ENCODE data around the gene OSTF1.

Gene OSTF1

DNA sequence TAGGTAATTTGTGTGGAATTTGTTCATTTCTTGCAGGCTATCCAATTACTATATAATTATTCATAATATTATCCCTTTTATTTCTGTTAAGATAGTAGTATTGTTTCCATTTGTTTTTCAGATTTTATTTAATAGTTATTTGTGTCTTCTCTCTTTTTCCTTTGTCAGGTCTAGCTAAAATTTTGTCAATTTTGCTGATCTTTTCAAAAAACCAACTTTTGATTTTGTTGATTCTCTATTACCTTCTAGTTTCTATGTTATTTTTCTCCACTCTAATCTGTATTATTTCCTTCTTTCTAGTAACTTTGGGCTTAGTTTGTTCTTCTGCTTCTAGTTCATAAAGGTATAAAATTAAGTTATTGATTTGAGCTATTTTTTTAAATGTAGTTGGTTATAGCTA is 76.3 kb downstream of the OSTF1 start:
- DNase-seq (ENCODE audit: low read depth in 1 of 2, low spot score in 1 of 2) = no peak
- no peak for TF ChIP-seq JUND (IDR thresholded peaks at IDR 0.05; ENCODE audit: low read depth)
- in situ Hi-C loops (cut with HindIII; ENCODE audit: low pct_unique_long_range_greater_than_20kb, low sequenced_read_pairs) = no loop called here

DNA sequence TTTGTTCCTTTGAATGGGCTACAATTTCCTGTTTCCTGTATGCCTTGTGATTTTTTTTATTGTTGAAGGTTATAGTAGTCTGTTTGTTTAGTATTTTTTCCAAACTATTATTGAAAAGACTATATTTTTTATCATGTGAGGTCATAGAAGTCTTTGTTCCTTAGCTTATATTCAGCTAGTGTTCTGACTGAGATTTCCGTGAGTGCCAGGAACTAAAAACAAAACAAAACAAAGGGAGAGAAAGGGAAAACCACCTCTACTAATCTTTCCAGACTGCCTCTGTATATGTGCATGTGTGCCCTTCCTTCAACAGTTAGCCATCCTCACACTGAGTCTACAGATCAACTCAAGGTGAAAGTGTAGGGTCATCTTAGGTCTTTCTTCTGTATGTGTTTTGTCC is 79.0 kb downstream of the OSTF1 start:
- no peak for TF ChIP-seq JUND (IDR thresholded peaks at IDR 0.05; ENCODE audit: low read depth)
- in situ Hi-C loops (cut with HindIII; ENCODE audit: low pct_unique_long_range_greater_than_20kb, low sequenced_read_pairs) = no loop called here
- DNase-seq (ENCODE audit: low read depth in 1 of 2, low spot score in 1 of 2) = no peak

DNA sequence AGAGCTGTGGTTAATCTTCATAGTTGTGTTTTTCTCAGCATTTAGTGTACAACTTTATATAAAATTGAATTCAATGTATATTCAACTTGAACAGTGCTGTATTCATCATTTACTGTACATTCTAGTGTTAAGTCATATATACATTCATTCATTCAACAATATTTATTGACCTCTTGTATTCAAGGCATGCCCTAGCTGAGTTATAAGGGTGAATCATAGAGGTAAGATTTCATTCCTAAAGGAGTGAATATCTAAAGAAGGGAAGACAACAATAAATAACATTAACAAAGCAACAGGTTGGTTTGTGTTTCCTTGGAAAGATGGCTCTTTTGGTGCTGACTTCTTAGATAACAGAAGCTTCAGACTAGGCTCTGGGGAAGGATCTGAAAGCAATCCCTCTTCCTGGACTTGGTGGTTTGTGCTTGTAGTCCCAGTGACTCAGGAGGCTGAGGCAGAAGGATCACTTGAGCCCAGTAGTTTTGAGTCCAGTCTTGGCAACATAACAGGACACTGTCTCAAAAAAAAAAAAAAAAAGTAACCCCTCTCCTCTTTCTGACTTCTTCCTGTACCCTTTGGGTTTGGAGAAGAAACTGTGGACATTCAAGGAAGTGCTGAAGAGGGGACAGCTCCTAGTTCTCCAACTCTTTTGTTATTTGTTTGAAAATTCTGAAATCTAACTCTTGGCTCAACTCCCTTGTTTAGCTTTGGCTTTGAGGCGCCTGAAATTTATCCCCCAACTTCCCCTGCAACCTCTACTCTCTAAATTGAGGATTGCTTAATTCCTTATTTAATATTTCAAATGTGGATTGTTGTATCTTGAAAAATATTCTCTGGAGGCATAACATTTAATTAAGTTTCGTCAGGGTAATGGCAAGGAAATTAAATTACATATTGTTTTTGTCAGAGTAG is 80.2 kb downstream of the OSTF1 start:
- no peak for TF ChIP-seq JUND (IDR thresholded peaks at IDR 0.05; ENCODE audit: low read depth)
- DNase-seq (ENCODE audit: low read depth in 1 of 2, low spot score in 1 of 2) = no peak
- in situ Hi-C loops (cut with HindIII; ENCODE audit: low pct_unique_long_range_greater_than_20kb, low sequenced_read_pairs) = no loop called here

DNA sequence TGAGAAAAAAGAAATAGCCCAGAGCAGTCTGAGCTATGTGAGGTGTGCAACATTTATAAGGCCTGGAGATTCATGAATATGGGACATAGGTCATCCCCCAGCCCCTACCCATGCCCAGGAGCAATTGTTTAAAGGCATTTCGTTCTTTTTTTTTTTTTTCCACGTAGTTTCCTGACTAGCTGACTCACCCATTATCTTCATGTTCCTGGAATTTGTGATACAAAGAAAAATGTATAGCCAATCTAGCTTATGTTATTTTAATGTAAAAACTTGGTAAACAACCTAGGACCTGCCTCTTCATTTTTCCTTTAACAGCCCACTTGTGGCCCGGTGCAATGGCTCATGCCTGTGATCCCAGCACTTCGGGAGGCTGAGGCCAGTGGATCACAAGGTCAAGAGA is 81.3 kb downstream of the OSTF1 start:
- in situ Hi-C loops (cut with HindIII; ENCODE audit: low pct_unique_long_range_greater_than_20kb, low sequenced_read_pairs) = no loop called here
- no peak for TF ChIP-seq JUND (IDR thresholded peaks at IDR 0.05; ENCODE audit: low read depth)
- no peak for DNase-seq (ENCODE audit: low read depth in 1 of 2, low spot score in 1 of 2)

DNA sequence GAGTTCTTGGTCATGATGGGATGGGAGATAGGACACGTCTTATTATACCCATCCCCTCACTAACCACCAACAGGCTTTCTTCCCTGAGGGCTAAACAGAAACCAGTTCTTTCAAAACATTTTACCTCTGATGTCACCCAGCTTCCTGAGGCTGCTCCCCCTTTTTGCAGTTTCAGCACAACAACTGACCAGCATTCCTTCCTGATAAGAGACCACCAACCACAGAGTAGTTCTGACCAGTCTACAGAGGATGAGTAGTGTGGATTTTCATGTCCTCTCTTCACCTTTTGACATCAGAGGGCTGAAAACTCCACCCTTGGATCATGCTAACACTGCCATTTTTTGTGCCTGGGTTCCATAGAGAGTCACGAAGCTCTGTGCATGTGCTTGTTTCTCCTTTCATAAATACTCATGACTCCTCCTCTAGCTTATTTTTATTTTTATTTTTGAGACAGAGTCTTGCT is 82.6 kb downstream of the OSTF1 start:
- no peak for TF ChIP-seq JUND (IDR thresholded peaks at IDR 0.05; ENCODE audit: low read depth)
- peak in 1 of 2 experiments; percentile 22 for DNase-seq (ENCODE audit: low read depth in 1 of 2, low spot score in 1 of 2)
- in situ Hi-C loops (cut with HindIII; ENCODE audit: low pct_unique_long_range_greater_than_20kb, low sequenced_read_pairs) = no loop called here

DNA sequence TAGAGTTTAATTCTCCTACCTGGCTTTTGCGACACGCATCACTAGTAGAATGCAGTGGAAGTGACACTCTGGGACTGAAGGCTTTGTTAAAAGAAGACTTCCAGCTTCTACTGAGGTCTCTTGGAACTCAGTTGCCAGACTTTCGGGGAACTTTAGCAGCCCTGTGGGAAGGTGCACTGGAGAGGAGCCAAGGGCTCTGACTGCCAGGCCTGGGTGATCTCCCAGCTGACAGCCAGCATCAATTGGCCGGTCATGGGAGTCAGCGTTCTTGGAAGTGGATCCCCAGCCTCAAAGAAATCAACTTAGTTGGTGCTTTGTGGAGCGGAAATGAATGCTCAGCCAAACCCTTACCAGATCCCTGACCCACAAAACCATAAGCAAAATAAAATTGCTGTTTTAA is 87.1 kb downstream of the OSTF1 start:
- in situ Hi-C loops (cut with HindIII; ENCODE audit: low pct_unique_long_range_greater_than_20kb, low sequenced_read_pairs) = no loop called here
- no peak for DNase-seq (ENCODE audit: low read depth in 1 of 2, low spot score in 1 of 2)
- TF ChIP-seq JUND (IDR thresholded peaks at IDR 0.05; ENCODE audit: low read depth) = no peak

DNA sequence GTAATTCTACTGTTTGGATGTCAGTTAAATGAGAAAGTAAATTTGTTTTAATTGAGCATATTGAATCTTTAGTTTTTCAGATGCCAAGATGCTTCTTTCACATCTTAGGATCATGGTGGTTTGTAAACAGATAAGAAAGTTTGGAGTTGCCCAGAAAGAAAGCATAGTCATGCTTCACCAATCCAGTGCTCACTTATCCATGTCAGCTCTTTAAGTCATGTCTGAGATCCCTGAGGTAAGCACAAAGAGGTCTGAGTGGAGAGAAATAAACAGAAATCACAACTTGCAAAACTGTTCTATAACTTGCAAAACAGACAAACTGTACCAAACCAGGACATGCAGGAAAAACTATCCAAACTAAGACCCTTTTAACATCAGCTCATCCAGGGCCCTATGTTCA is 87.7 kb downstream of the OSTF1 start:
- no peak for DNase-seq (ENCODE audit: low read depth in 1 of 2, low spot score in 1 of 2)
- TF ChIP-seq JUND (IDR thresholded peaks at IDR 0.05; ENCODE audit: low read depth) = no peak
- in situ Hi-C loops (cut with HindIII; ENCODE audit: low pct_unique_long_range_greater_than_20kb, low sequenced_read_pairs) = no loop called here

DNA sequence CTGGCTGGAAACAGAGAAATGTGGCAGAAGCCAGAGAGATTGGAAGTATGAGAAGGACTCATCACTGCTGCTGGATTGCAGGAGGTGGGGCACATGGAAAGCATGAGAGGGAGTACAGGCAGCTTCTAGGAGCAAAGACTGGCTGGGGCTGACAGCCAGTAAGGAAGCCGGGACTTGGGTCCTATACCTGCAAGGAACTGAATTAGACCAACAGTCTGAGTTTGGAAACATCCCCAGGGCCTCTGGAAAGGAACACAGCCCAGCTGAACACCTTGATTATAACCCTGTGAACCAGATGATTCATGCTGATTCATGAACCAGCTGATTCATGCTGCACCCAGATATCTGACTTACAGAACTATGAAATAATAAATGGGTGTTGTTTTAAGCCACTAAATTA is 93.4 kb downstream of the OSTF1 start:
- in situ Hi-C loops (cut with HindIII; ENCODE audit: low pct_unique_long_range_greater_than_20kb, low sequenced_read_pairs) = no loop called here
- TF ChIP-seq JUND (IDR thresholded peaks at IDR 0.05; ENCODE audit: low read depth) = no peak
- DNase-seq (ENCODE audit: low read depth in 1 of 2, low spot score in 1 of 2) = no peak

DNA sequence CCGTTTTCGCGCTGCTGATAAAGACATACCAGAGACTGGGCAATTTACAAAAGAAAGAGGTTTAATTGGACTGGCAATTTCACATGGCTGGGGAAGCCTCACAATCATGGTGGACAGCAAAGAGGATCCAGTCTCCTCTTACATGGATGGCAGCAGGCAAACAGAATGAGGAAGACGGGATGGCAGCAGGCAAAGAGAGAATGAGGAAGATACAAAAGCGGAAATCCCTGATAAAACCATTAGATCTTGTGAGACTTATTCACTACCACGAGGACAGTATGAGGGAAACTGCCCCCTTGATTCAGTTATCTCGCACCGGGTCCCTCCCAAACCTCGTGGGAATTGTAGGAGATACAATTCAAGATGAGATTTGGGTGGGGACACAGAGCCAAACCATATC is 95.0 kb downstream of the OSTF1 start:
- in situ Hi-C loops (cut with HindIII; ENCODE audit: low pct_unique_long_range_greater_than_20kb, low sequenced_read_pairs) = no loop called here
- DNase-seq (ENCODE audit: low read depth in 1 of 2, low spot score in 1 of 2) = no peak
- TF ChIP-seq JUND (IDR thresholded peaks at IDR 0.05; ENCODE audit: low read depth) = no peak

DNA sequence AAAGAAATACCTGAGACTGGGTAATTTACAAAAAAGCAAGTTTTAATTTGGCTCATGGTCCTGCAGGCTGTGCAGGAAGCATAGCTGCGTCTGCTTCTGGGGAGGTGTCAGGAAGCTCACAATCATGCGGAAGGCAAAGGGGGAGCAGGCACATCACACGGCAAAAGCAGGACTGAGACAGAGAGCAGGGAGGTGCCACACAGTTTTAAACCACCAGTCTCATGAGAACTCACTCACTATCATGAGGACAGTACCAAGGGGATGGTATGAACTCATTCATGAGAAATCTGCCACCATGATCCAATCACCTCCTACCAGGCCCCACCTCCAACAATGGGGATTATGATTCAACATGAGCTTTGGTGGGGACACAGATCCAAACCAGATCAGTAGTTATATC is 96.2 kb downstream of the OSTF1 start:
- DNase-seq (ENCODE audit: low read depth in 1 of 2, low spot score in 1 of 2) = no peak
- no peak for TF ChIP-seq JUND (IDR thresholded peaks at IDR 0.05; ENCODE audit: low read depth)
- in situ Hi-C loops (cut with HindIII; ENCODE audit: low pct_unique_long_range_greater_than_20kb, low sequenced_read_pairs) = no loop called here

DNA sequence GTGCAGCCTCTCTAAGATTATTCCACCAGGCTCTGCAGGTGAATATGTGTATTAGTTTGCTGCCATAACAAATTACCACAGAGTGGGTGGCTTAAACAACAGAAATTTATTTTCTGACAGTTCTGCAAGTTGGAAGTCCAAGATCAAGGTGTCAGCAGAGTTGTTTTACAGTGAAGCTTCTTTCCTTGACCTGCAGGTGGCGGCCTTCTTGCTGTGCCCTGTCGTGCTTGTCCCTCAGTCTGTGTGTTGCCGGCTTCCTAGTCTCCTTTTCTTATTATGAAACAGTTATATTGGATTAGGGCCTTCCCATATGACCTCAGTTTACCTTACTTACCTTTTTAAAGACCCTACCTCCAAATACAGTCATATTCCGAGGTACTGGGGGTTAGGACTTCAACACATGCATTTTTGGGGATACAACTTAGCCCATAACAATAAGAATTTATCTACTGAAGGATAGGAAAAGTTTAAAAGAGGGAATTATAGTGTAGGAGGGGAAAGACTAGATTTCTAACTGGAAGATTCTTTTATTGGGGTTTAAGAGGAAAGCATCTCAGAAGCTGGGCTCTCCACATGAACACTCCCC is 97.4 kb downstream of the OSTF1 start:
- DNase-seq (ENCODE audit: low read depth in 1 of 2, low spot score in 1 of 2) = peak; percentile 20 to 78
- in situ Hi-C loops (cut with HindIII; ENCODE audit: low pct_unique_long_range_greater_than_20kb, low sequenced_read_pairs) = no loop called here
- TF ChIP-seq JUND (IDR thresholded peaks at IDR 0.05; ENCODE audit: low read depth) = no peak

DNA sequence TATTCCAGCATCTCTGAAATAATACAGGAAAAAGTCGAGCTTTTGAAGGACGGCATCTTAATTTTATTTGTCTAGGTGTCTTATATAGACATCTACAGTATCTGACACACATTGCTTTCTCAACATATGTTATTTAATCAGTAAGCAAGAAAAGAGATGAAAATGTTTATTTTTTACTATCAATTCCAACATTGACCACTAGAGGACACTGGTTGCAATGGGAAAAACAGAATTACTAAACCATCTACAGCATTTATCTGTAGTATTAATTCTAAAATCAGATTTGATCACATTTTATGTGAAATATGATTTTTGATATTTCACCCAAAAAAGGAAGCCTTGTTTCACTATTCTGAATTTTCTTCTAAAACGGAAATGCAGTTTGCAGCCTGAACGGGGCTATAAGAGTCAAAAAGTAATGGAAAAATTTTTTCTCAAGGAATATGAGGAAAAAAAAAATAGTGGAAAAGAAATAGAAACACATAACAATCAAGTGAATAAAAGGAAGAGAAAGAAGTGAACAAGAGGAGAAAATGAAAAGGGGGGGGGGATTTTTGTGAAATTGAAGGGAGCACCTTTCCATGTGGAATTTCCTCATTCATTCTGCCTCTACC is 98.6 kb downstream of the OSTF1 start:
- in situ Hi-C loops (cut with HindIII; ENCODE audit: low pct_unique_long_range_greater_than_20kb, low sequenced_read_pairs) = no loop called here
- peak; percentile 26 to 36 for DNase-seq (ENCODE audit: low read depth in 1 of 2, low spot score in 1 of 2)
- TF ChIP-seq JUND (IDR thresholded peaks at IDR 0.05; ENCODE audit: low read depth) = no peak

DNA sequence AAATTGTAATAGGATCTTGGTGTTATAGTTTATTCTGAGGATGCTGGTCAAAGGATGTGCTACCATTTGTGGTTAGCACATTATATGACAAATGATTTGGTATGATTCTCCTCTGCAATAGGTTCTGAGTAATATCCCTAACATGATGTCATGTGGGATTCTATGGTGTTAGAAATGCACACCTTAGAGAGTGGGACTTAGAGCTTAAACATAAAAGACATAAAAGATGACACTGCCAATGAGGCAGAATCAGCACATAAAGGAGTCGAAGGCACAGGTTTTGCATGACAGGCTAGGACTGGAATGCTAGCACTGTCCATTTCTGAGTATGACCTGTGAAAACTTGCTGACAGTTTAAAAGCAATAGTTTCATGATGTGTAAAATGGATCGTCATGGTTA is 100.4 kb downstream of the OSTF1 start:
- DNase-seq (ENCODE audit: low read depth in 1 of 2, low spot score in 1 of 2) = no peak
- in situ Hi-C loops (cut with HindIII; ENCODE audit: low pct_unique_long_range_greater_than_20kb, low sequenced_read_pairs) = no loop called here
- TF ChIP-seq JUND (IDR thresholded peaks at IDR 0.05; ENCODE audit: low read depth) = no peak
